Calu3 (cell line): ENCODE measurements around the gene APOBR. TPM values are rescaled to one million over a fixed set of nuclear protein-coding genes. Genes with fewer than 3 reads are reported as not detected.

ENCODE experiments used
- BruUV-seq: library from RNA; stranded (reverse); fragments of 400-500 nt; replicated peaks from 2 replicates; lab custom pipeline; 2021; lab: Mats Ljungman, UMichigan
- CTCF ChIA-PET: fragments of 300-600 bp; sonication (Branson Sonifier 250); formaldehyde crosslinking; loops from one replicate; lab custom pipeline; 2022; ENCODE audit warnings: antibody characterized with exemption; lab: Charles Lee
- DNase-seq: peaks from one replicate; pipeline ENCODE4 v3.0.0; 2022
- H3K27ac Mint-ChIP-seq: one replicate; pipeline ENCODE4 v1.8.0; 2022; ENCODE audit warnings: mixed read lengths; ENCODE audit not compliant: unreplicated experiment
- H3K27me3 Mint-ChIP-seq: one replicate; pipeline ENCODE4 v1.8.0; 2022; ENCODE audit warnings: mixed read lengths; ENCODE audit not compliant: unreplicated experiment
- H3K36me3 Mint-ChIP-seq: one replicate; pipeline ENCODE4 v1.8.0; 2022; ENCODE audit warnings: mild to moderate bottlenecking, moderate library complexity, mixed read lengths; ENCODE audit not compliant: insufficient read depth, unreplicated experiment
- H3K4me1 Mint-ChIP-seq: one replicate; pipeline ENCODE4 v1.8.0; 2022; ENCODE audit warnings: mild to moderate bottlenecking, low read depth, mixed read lengths; ENCODE audit not compliant: unreplicated experiment
- H3K4me3 Mint-ChIP-seq: one replicate; pipeline ENCODE4 v1.8.0; 2022; ENCODE audit warnings: mild to moderate bottlenecking, low read depth, moderate library complexity, mixed read lengths; ENCODE audit not compliant: unreplicated experiment
- H3K9me3 Mint-ChIP-seq: one replicate; pipeline ENCODE4 v1.8.0; 2022; ENCODE audit warnings: low read depth, mixed read lengths; ENCODE audit not compliant: unreplicated experiment
- intact Hi-C: fragments of 100-400 bp; cut with micrococcal nuclease; formaldehyde crosslinking; loops from one replicate; pipeline ENCODE4 v1.10.0; 2022; ENCODE audit not compliant: unreplicated experiment
- total RNA-seq: library from RNA; stranded (reverse); gene quantifications from 2 replicates; pipeline ENCODE4 v1.2.3, GENCODE V29; 2022
- TF ChIP-seq, protein P1 (sequence below): fragments of 200-600 bp; IDR thresholded peaks from one replicate; pipeline ENCODE4 v1.8.0; 2022; ENCODE audit warnings: antibody characterized with exemption; ENCODE audit not compliant: unreplicated experiment

APOBR gene
- total RNA-seq, 1 experiment from 2014 or later = 0.14 TPM

DNA sequence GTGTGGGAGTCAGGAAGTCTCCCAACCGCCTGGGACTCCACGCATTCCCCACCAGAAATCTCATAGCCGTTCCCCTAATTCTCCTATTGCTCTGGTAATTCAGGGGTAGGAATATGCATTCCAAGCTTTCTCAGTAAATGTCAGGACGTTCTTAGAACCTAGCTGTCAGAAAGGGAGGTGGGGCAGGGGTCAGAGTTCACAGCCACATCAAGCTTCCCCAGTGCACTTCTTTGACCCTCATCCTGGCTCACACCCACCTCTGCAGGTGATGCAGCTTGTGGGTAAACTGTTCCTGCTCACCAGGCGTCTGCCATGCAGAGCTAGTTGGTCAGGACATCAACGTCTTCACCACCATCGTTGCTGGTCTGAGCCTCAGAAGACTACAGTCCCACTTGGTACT is 26.2 kb downstream of the APOBR start:
- H3K27ac Mint-ChIP-seq = no peak overlapping the region
- no peaks in the 10 kb centered on the region for H3K9me3 Mint-ChIP-seq

DNA sequence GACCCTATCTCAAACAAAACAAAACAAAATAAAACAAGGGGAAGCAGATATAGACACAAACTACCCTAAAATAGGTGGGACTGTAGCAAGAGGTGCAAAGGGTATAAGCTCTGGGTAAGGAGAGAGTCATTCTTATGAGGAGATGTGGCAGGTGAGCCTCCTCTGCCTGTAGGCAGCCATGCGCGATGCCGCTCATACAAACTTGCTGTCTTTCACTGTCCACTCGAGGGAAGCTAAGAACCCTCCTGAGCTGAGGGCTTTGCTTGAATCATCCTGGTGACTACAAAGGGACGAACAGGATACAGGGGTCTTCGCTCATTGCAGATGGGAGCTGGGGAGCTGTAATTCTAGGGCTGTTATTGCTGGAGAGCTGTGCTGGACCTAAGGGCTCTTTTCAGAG is 27.0 kb downstream of the APOBR start:
- H3K9me3 Mint-ChIP-seq = no peaks in the 10 kb centered on the region
- intact Hi-C loops = no loop called here
- no peak for DNase-seq
- no peaks in the 10 kb centered on the region for H3K27me3 Mint-ChIP-seq
- no peak overlapping the region for H3K4me3 Mint-ChIP-seq
- TF ChIP-seq, protein P1, sequence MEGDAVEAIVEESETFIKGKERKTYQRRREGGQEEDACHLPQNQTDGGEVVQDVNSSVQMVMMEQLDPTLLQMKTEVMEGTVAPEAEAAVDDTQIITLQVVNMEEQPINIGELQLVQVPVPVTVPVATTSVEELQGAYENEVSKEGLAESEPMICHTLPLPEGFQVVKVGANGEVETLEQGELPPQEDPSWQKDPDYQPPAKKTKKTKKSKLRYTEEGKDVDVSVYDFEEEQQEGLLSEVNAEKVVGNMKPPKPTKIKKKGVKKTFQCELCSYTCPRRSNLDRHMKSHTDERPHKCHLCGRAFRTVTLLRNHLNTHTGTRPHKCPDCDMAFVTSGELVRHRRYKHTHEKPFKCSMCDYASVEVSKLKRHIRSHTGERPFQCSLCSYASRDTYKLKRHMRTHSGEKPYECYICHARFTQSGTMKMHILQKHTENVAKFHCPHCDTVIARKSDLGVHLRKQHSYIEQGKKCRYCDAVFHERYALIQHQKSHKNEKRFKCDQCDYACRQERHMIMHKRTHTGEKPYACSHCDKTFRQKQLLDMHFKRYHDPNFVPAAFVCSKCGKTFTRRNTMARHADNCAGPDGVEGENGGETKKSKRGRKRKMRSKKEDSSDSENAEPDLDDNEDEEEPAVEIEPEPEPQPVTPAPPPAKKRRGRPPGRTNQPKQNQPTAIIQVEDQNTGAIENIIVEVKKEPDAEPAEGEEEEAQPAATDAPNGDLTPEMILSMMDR = no peak
- CTCF ChIA-PET = interaction anchor here (1.2 kb wide), 1 partner anchor 20 kb away, joined by 3 read pairs; no protein-coding TSS in a partner anchor
- BruUV-seq = no TSS peak
- no peaks in the 10 kb centered on the region for H3K4me1 Mint-ChIP-seq
- no peak overlapping the region for H3K27ac Mint-ChIP-seq
- no peaks in the 10 kb centered on the region for H3K36me3 Mint-ChIP-seq

More for the DNA sequence above, 26.2 kb downstream of the APOBR start:
- intact Hi-C loops = no loop called here
- CTCF ChIA-PET = no interaction called here
- H3K4me1 Mint-ChIP-seq = no peaks in the 10 kb centered on the region
- no peaks in the 10 kb centered on the region for H3K36me3 Mint-ChIP-seq
- no TSS peak for BruUV-seq
- DNase-seq = no peak
- TF ChIP-seq, protein P1 = no peak
- H3K27me3 Mint-ChIP-seq = no peaks in the 10 kb centered on the region
- no peak overlapping the region for H3K4me3 Mint-ChIP-seq

DNA sequence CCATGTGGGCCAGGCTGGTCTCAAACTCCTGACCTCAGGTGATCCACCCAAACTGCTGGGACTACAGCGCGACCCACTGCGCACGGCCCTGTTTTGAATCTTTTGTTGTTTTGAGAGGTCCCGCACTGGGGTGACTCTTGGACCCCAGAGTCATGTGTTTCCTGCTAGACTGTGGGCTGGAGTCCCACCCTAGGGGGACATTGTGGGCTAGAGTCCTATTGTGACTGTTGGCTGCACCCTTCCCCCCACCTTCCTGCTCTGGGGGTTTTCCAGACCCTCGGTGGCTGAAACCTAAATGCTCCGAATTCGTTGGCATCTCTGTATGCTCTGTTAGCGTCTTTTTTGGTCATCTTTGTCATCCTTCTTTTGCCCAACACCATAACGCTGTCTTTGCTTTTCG is 28.3 kb downstream of the APOBR start:
- intact Hi-C loops = no loop called here
- TF ChIP-seq, protein P1 = no peak
- H3K27me3 Mint-ChIP-seq = no peaks in the 10 kb centered on the region
- H3K4me1 Mint-ChIP-seq = no peaks in the 10 kb centered on the region
- BruUV-seq = no TSS peak
- H3K9me3 Mint-ChIP-seq = no peaks in the 10 kb centered on the region
- CTCF ChIA-PET = no interaction called here
- H3K36me3 Mint-ChIP-seq = no peaks in the 10 kb centered on the region
- H3K4me3 Mint-ChIP-seq = no peak overlapping the region
- H3K27ac Mint-ChIP-seq = no peak overlapping the region
- no peak for DNase-seq

DNA sequence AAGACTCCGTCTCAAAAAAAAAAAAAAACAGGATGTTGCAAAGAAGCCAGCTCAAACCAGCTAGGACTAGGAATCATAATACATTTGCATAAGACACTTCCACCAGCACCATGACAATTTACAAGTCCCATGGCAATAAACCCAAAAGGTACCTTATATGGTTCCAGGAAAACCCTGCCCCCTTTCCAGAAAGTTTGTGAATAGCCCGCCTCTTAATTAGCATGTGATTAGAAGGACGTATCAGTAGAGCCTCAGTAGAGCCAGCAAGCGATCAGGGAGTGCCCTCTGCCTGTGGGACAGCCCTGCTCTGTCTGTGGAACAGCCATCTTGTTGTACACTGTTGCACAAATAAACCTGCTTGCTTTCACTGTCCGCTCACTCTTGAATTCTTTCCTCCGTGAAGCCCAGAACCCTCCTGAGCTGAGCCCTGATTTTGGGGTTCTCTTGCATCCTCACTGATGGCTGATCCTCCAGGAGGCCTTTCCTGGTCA is 30.3 kb downstream of the APOBR start:
- H3K27me3 Mint-ChIP-seq = no peaks in the 10 kb centered on the region
- CTCF ChIA-PET = interaction anchor here (0.6 kb wide), 1 partner anchor 24 kb away, joined by 3 read pairs; no protein-coding TSS in a partner anchor
- no peaks in the 10 kb centered on the region for H3K36me3 Mint-ChIP-seq
- no peak overlapping the region for H3K27ac Mint-ChIP-seq
- no TSS peak for BruUV-seq
- TF ChIP-seq, protein P1 = no peak
- no peak overlapping the region for H3K4me3 Mint-ChIP-seq
- no peak for DNase-seq
- intact Hi-C loops = no loop called here
- no peaks in the 10 kb centered on the region for H3K9me3 Mint-ChIP-seq
- H3K4me1 Mint-ChIP-seq = no peaks in the 10 kb centered on the region
